Tibial nerve (tissue), 4 donors: ENCODE results near the gene HRH2.

ENCODE experiments used
- EP300 ChIP-seq, 2 donors: sonication (generic); formaldehyde crosslinking; IDR thresholded peaks; one replicate each; pipeline ENCODE4 v1.6.1; 2017; ENCODE audit warnings: antibody characterized with exemption in 2 of 2, mild to moderate bottlenecking in 1 of 2
- POLR2A ChIP-seq, 2 donors: fragments of 450-650 bp; IDR thresholded peaks; one replicate each; pipeline ENCODE4 v1.6.1; 2017; ENCODE audit warnings: antibody characterized with exemption in 2 of 2, mild to moderate bottlenecking in 2 of 2, moderate library complexity in 2 of 2
- TF ChIP-seq, protein P1 (sequence below), 5 experiments: fragments of 200-600 bp in 3 of 5; fragments of 450-650 bp in 2 of 5; sonication (generic) in 3 of 5; IDR thresholded peaks; one replicate each; pipeline ENCODE4 v1.5.1; 2016 to 2019; ENCODE audit warnings: antibody characterized with exemption in 5 of 5, mild to moderate bottlenecking in 3 of 5, moderate library complexity in 2 of 5

DNA sequence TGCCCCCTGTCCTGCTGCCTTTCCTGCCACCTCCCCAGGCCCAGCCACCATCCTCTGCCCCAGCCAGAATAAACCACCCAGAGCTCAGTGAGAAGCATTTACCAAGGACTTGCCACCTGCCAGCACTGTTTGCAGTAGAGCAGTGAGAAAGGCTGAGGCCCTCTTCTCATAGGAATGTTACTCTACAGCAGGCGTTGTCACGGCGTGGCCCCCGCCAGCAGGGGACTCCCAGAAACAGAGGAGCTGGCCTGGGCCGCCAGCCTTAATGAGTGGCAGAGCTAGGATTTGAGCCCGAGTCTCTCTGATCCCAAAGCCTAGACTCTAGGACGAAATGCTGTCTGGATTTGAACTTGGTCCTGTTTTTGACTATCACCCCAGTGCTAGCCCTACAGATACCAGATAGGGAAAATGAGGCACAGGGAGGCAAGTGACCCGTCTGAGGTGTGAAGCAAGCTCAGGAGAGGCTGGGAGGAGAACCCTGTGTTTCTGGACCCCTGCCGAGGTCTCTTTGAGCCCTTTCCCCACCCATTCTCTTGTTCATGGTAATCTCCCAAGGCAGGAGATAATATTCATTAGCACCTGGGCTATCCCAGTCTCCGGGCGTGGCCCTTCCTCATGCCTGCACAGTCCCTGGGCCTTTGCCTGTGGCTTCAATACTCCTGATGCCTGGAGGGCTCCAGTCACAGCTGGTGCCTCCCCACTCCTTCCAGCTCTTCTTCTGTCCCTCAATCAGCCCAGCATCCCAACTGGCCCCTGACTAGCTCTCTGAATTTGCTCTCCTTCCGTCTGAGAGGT lies 30.7 kb downstream of the HRH2 start:
- TF ChIP-seq, protein P1, sequence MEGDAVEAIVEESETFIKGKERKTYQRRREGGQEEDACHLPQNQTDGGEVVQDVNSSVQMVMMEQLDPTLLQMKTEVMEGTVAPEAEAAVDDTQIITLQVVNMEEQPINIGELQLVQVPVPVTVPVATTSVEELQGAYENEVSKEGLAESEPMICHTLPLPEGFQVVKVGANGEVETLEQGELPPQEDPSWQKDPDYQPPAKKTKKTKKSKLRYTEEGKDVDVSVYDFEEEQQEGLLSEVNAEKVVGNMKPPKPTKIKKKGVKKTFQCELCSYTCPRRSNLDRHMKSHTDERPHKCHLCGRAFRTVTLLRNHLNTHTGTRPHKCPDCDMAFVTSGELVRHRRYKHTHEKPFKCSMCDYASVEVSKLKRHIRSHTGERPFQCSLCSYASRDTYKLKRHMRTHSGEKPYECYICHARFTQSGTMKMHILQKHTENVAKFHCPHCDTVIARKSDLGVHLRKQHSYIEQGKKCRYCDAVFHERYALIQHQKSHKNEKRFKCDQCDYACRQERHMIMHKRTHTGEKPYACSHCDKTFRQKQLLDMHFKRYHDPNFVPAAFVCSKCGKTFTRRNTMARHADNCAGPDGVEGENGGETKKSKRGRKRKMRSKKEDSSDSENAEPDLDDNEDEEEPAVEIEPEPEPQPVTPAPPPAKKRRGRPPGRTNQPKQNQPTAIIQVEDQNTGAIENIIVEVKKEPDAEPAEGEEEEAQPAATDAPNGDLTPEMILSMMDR (IDR thresholded peaks at IDR 0.05) = no peak
- no peak for TF ChIP-seq POLR2A (IDR thresholded peaks at IDR 0.05)
- TF ChIP-seq EP300 (IDR thresholded peaks at IDR 0.05) = no peak
